Osteoblast (primary cell): ENCODE data around the gene SERPINB7. TPM values are rescaled to one million over a fixed set of nuclear protein-coding genes. Genes with fewer than 3 reads are reported as not detected.
A peak's percentile ranks its signal among the peaks of the same experiment; 100 is the strongest.

Experiments used
- DNase-seq: peaks from one replicate; pipeline ENCODE4 v3.0.0; 2011; ENCODE audit warnings: low spot score, mixed read lengths; ENCODE audit not compliant: insufficient read length; ENCODE audit errors: missing footprints
- H2AFZ ChIP-seq: 2 replicates; pipeline ENCODE4 v1.6.0; 2011; ENCODE audit warnings: mild to moderate bottlenecking, low read length
- H3K27ac ChIP-seq: 2 replicates; pipeline ENCODE4 v1.5.1; 2011; ENCODE audit warnings: mild to moderate bottlenecking, low read depth, low read length, moderate library complexity
- H3K27me3 ChIP-seq: 2 replicates; pipeline ENCODE4 v1.6.0; 2012; ENCODE audit warnings: mild to moderate bottlenecking, control low read depth, inconsistent platforms, low read length, moderate library complexity; ENCODE audit not compliant: insufficient read depth
- H3K36me3 ChIP-seq: 2 replicates; pipeline ENCODE4 v1.5.1; 2011; ENCODE audit warnings: mild to moderate bottlenecking, low read length, control low read depth, moderate library complexity; ENCODE audit not compliant: insufficient read depth
- H3K4me1 ChIP-seq: 2 replicates; pipeline ENCODE4 v1.5.1; 2011; ENCODE audit warnings: mild to moderate bottlenecking, low read length, control low read depth, moderate library complexity; ENCODE audit not compliant: insufficient read depth
- H3K4me2 ChIP-seq: 2 replicates; pipeline ENCODE4 v1.6.0; 2011; ENCODE audit warnings: mild to moderate bottlenecking, low read length; ENCODE audit not compliant: insufficient read depth
- H3K4me3 ChIP-seq: fragments of 200-600 bp; sonication (generic); 3 replicates; pipeline ENCODE4 v1.5.1; 2012; ENCODE audit warnings: mild to moderate bottlenecking, low read length, inconsistent platforms; ENCODE audit not compliant: insufficient read depth
- H3K79me2 ChIP-seq: 2 replicates; pipeline ENCODE4 v1.6.0; 2012; ENCODE audit warnings: mild to moderate bottlenecking, low read length, control low read depth, inconsistent platforms; ENCODE audit not compliant: insufficient read depth
- H3K9me3 ChIP-seq: 2 replicates; pipeline ENCODE4 v1.5.1; 2011; ENCODE audit warnings: low read depth, low read length, control low read depth
- H4K20me1 ChIP-seq: 2 replicates; pipeline ENCODE4 v1.6.0; 2012; ENCODE audit warnings: mild to moderate bottlenecking, low read length, control low read depth; ENCODE audit not compliant: insufficient read depth
- CTCF ChIP-seq: IDR thresholded peaks from 2 replicates; pipeline ENCODE4 v1.5.1; 2011; ENCODE audit warnings: mild to moderate bottlenecking, low read depth, low read length, moderate library complexity; ENCODE audit errors: extremely low read depth
- total RNA-seq: library from RNA; depleted of rRNA; stranded (reverse); fragments of >200 nt; gene quantifications from 2 replicates; pipeline ENCODE4 v1.2.3, GENCODE V29; 2012

SERPINB7 gene
- total RNA-seq, 1 donor: 0.36 TPM

DNA sequence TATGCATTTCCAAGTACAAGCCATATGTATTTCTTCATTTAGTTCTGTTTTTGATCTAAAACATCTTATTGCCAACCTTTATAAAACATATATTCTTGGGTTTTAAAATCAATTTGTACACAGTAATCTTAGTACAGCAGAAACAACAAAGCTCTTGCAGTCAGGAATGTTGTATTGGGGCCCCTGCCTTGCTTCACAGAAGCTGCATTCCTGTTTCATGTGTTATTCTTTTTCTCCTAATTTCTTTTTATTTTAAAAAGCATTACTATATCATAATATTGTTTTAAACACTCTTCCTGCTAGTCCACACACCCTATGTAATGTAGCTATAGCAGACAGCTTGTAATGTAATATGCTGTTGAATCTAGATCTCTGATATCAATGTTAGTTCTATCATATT lies 24.0 kb downstream of the SERPINB7 start:
- Histone ChIP-seq H2AFZ (no peak overlapping the region), H3K4me1 (no peaks in the 10 kb centered on the region), H3K9me3 (no peaks in the 10 kb centered on the region), H3K4me2 (no peak overlapping the region), H3K79me2 (no peaks in the 10 kb centered on the region), H3K27ac (no peak overlapping the region), H3K36me3 (no peaks in the 10 kb centered on the region), H4K20me1 (no peaks in the 10 kb centered on the region), H3K27me3 (no peaks in the 10 kb centered on the region), H3K4me3 (no peak overlapping the region)
- no peak for DNase-seq
- no peak for TF ChIP-seq CTCF

- no peak for DNase-seq
- no peaks in the 10 kb centered on the region for H3K4me1 ChIP-seq
- H3K27me3 ChIP-seq: no peaks in the 10 kb centered on the region
- no peak overlapping the region for H3K4me2 ChIP-seq
- H3K27ac ChIP-seq: no peak overlapping the region
- H4K20me1 ChIP-seq: no peaks in the 10 kb centered on the region
- no peak overlapping the region for H2AFZ ChIP-seq
- H3K36me3 ChIP-seq: no peaks in the 10 kb centered on the region
- no peak for TF ChIP-seq CTCF
- no peak overlapping the region for H3K4me3 ChIP-seq
- H3K9me3 ChIP-seq: no peaks in the 10 kb centered on the region
- no peaks in the 10 kb centered on the region for H3K79me2 ChIP-seq
Observed at GRCh38 chr18:63801343-63801742, 26.1 kb downstream of the SERPINB7 start.

DNA sequence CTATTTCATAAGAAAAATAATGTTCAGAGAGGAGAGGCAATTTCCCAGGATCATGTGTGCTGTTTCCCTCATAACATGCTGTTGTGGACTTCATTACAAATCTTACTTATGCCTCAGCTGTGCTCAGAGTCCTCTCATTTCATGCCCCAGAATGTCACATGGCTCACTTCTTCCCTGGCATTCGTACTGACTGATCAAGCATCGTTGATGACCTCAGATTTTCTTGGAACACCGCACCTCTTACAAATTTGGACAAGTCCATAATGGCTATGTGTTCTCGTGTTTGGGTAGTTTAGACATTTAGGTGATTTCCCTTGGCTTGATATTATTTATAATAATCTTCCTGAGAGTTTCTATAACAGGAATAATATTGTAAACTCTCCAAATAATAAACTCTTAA lies 32.9 kb downstream of the SERPINB7 start:
- Histone ChIP-seq H3K4me2 (no peak overlapping the region), H3K79me2 (no peaks in the 10 kb centered on the region), H3K4me3 (no peak overlapping the region), H3K4me1 (no peaks in the 10 kb centered on the region), H2AFZ (no peak overlapping the region), H3K27me3 (peaks cover 5% of the 10 kb centered on the region), H3K27ac (no peak overlapping the region), H3K36me3 (no peaks in the 10 kb centered on the region), H3K9me3 (no peaks in the 10 kb centered on the region), H4K20me1 (no peaks in the 10 kb centered on the region)
- TF ChIP-seq CTCF: no peak
- DNase-seq: no peak

- H2AFZ ChIP-seq: no peak overlapping the region
- H3K79me2 ChIP-seq: no peaks in the 10 kb centered on the region
- H4K20me1 ChIP-seq: no peaks in the 10 kb centered on the region
- no peaks in the 10 kb centered on the region for H3K27me3 ChIP-seq
- no peaks in the 10 kb centered on the region for H3K36me3 ChIP-seq
- peaks cover 30% of the 10 kb centered on the region for H3K4me1 ChIP-seq
- peak overlapping the region; percentile 17 for H3K4me2 ChIP-seq
- peak overlapping the region; percentile 57 for H3K27ac ChIP-seq
- peak; percentile 63 for DNase-seq
- TF ChIP-seq CTCF: no peak
- H3K9me3 ChIP-seq: no peaks in the 10 kb centered on the region
- H3K4me3 ChIP-seq: no peak overlapping the region
Observed at GRCh38 chr18:63817441-63818051, 42.3 kb downstream of the SERPINB7 start.
